CD4-positive, CD25-positive, alpha-beta regulatory T cell (primary cell): ENCODE measurements around the gene ZFHX3. TPM values are rescaled to one million over a fixed set of nuclear protein-coding genes. Genes with fewer than 3 reads are reported as not detected.

ENCODE experiments used
- ATAC-seq, 2 donors: fragments of 150-1000 bp; cut with Tn5 transposase; one replicate each; pipeline ENCODE4 v1.10.0; 2021; ENCODE audit warnings: low read depth in 2 of 2, moderate number of reproducible peaks in 2 of 2, moderate library complexity in 1 of 2
- DNase-seq, 3 donors: peaks; one replicate each; pipeline versions ENCODE4 v3.0.0 to v3.0.0-alpha.2; 2012 to 2022; ENCODE audit warnings: mixed read lengths in 1 of 3
- H3K27ac ChIP-seq: one replicate; pipeline ENCODE4 v1.7.0; 2013; ENCODE audit warnings: mild to moderate bottlenecking, low read length; ENCODE audit not compliant: insufficient read depth, poor library complexity, severe bottlenecking
- H3K27me3 ChIP-seq: one replicate; pipeline ENCODE4 v1.7.0; 2013; ENCODE audit warnings: low read length; ENCODE audit not compliant: control insufficient read depth, insufficient read depth
- H3K36me3 ChIP-seq: one replicate; pipeline ENCODE4 v1.7.0; 2013; ENCODE audit warnings: mild to moderate bottlenecking, low read length, moderate library complexity; ENCODE audit not compliant: control insufficient read depth, insufficient read depth
- H3K4me1 ChIP-seq: 2 replicates; pipeline ENCODE4 v1.7.0; 2013; ENCODE audit warnings: mild to moderate bottlenecking, low read length; ENCODE audit not compliant: insufficient read depth, control insufficient read depth, poor library complexity, severe bottlenecking
- H3K4me3 ChIP-seq: one replicate; pipeline ENCODE4 v1.7.0; 2013; ENCODE audit warnings: low read depth, mild to moderate bottlenecking, low read length, moderate library complexity
- H3K9me3 ChIP-seq, 2 experiments: 1 replicate in 1 of 2; 2 replicates in 1 of 2; pipeline ENCODE4 v1.7.0; 2013; ENCODE audit warnings: low read length in 2 of 2, mild to moderate bottlenecking in 1 of 2, moderate library complexity in 1 of 2; ENCODE audit not compliant: control insufficient read depth in 2 of 2
- H3K27ac Mint-ChIP-seq, 3 donors: one replicate each; pipeline ENCODE4 v1.8.0; 2020 to 2022; ENCODE audit warnings: mild to moderate bottlenecking in 3 of 3, mixed read lengths in 3 of 3, moderate library complexity in 2 of 3
- H3K27me3 Mint-ChIP-seq: one replicate; pipeline ENCODE4 v1.8.0; 2022; ENCODE audit warnings: mild to moderate bottlenecking, mixed read lengths
- H3K36me3 Mint-ChIP-seq: one replicate; pipeline ENCODE4 v1.8.0; 2020; ENCODE audit warnings: mixed read lengths
- H3K4me1 Mint-ChIP-seq, 4 donors: one replicate each; pipeline ENCODE4 v1.8.0; 2020 to 2022; ENCODE audit warnings: mixed read lengths in 4 of 4, mild to moderate bottlenecking in 1 of 4
- H3K4me3 Mint-ChIP-seq, 4 donors: one replicate each; pipeline ENCODE4 v1.8.0; 2020 to 2022; ENCODE audit warnings: mild to moderate bottlenecking in 4 of 4, mixed read lengths in 4 of 4, moderate library complexity in 3 of 4
- H3K9me3 Mint-ChIP-seq, 7 donors: one replicate each; pipeline ENCODE4 v1.8.0; 2020 to 2022; ENCODE audit warnings: mixed read lengths in 7 of 7, mild to moderate bottlenecking in 3 of 7, moderate library complexity in 2 of 7
- polyA plus RNA-seq, 4 donors: library from polyadenylated mRNA; unstranded; fragments of 300-500 nt; fragmentation: Illumina TruSeq; gene quantifications; one replicate each; pipeline ENCODE4 v1.2.3, GENCODE V29; 2021
- total RNA-seq: library from RNA; stranded (reverse); gene quantifications from one replicate; pipeline ENCODE4 v1.2.3, GENCODE V29; 2022

Gene ZFHX3
- total and polyA plus RNA-seq, 5 donors from 2014 or later = 0.01 to 0.94 (median 0.03) TPM; not detected in 1

DNA sequence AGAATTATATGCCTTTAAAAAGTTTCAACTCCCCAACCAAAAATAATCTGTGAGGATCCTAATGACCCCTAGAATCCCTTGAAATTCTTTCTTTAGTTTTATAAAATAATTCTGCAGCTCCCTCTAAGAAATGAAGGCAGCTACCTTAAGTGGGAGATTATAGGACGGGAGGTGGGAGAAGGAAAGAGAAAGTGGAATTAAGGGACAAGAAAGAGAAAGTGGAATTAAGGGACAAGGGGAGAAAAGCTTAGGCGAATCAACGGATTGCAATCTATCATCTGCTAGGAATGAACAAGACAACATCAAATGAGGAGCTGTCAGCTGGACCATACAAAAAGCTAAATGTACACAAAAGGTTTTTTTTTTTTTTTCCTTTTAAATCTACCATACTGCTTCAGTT, 262.0 kb downstream of the ZFHX3 start:
- H3K9me3 Mint-ChIP-seq = peaks cover 0 to 4% (median 0%) of the 10 kb centered on the region in 7 donors
- Histone ChIP-seq H3K9me3 (no peaks in the 10 kb centered on the region), H3K27me3 (peaks cover 4% of the 10 kb centered on the region), H3K4me1 (peaks cover 5% of the 10 kb centered on the region), H3K4me3 (no peak overlapping the region), H3K36me3 (no peaks in the 10 kb centered on the region), H3K27ac (no peak overlapping the region)
- H3K4me1 Mint-ChIP-seq = peaks cover 0 to 19% (median 4%) of the 10 kb centered on the region in 4 donors
- H3K4me3 Mint-ChIP-seq = peak overlapping the region in 1 of 4 donors; percentile 12
- H3K27me3 Mint-ChIP-seq = peaks cover 33% of the 10 kb centered on the region
- H3K36me3 Mint-ChIP-seq = peaks cover 5% of the 10 kb centered on the region
- DNase-seq (no peak), ATAC-seq (no peak)
- no peak overlapping the region for H3K27ac Mint-ChIP-seq

DNA sequence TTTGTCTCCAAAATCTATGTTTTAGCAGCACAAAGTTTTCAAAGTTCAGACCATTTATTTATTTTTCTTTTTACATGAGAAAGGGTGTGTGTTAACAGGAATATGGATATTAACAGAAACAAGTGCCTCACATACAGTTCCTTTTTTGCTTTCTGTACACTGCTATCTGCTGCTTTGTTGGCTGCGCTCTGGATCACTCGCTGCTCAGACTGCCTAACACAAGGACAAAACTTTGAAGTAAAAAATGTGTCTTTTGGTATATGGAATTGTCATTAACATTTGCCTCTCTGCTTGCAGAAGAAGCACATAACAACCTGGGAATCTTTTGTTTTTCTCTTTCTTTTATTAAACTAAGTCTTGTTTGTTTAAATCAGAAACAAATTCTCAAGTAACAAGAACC, 262.8 kb downstream of the ZFHX3 start:
- no peaks in the 10 kb centered on the region for H3K36me3 ChIP-seq
- ATAC-seq = no peak
- H3K27me3 ChIP-seq = peaks cover 4% of the 10 kb centered on the region
- no peak overlapping the region for H3K27ac Mint-ChIP-seq
- peaks cover 33% of the 10 kb centered on the region for H3K27me3 Mint-ChIP-seq
- no peak overlapping the region for H3K27ac ChIP-seq
- peak overlapping the region in 1 of 4 donors; percentile 12 for H3K4me3 Mint-ChIP-seq
- DNase-seq = no peak
- peaks cover 0 to 4% (median 0%) of the 10 kb centered on the region in 7 donors for H3K9me3 Mint-ChIP-seq
- peaks cover 0 to 19% (median 4%) of the 10 kb centered on the region in 4 donors for H3K4me1 Mint-ChIP-seq
- H3K4me3 ChIP-seq = no peak overlapping the region
- H3K9me3 ChIP-seq = no peaks in the 10 kb centered on the region
- H3K4me1 ChIP-seq = peaks cover 5% of the 10 kb centered on the region
- peaks cover 5% of the 10 kb centered on the region for H3K36me3 Mint-ChIP-seq

DNA sequence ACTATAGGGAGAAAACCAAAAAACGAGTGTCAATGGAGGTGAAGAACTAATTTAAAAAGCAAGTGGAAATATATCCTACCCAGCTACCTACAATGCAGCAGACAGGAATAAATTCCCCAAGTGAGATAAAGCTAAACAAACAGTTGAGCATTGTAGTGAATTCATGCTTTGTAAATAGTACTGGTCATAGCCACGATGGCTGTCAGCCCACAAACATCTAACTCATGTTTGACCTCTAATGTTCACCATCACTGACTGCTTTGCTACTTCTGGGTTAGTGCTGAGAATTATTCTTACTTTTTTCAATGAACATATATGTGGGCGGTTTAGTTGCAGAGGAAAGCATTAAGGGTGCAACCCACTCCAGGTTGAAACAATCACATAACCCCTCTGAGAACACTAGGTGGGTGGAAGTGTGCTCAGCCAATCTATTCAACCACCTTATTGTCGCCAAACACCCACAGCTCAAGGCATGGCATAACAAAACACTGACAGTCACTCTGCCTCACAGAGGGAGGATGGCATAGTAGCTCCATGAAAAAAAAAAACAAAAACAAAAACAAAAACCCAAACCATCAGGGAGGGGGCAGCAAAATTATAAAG, 264.1 kb downstream of the ZFHX3 start:
- Histone ChIP-seq H3K9me3 (no peaks in the 10 kb centered on the region), H3K27me3 (peaks cover 4% of the 10 kb centered on the region), H3K27ac (no peak overlapping the region), H3K36me3 (no peaks in the 10 kb centered on the region), H3K4me3 (no peak overlapping the region), H3K4me1 (peaks cover 5% of the 10 kb centered on the region)
- Mint-ChIP-seq H3K9me3 (peaks cover 0 to 4% (median 0%) of the 10 kb centered on the region in 7 donors), H3K4me3 (peak overlapping the region in 1 of 4 donors; percentile 12), H3K36me3 (peaks cover 5% of the 10 kb centered on the region), H3K27me3 (peaks cover 28% of the 10 kb centered on the region), H3K27ac (no peak overlapping the region), H3K4me1 (peaks cover 0 to 18% (median 4%) of the 10 kb centered on the region in 4 donors)
- no peak for DNase-seq
- ATAC-seq = no peak

DNA sequence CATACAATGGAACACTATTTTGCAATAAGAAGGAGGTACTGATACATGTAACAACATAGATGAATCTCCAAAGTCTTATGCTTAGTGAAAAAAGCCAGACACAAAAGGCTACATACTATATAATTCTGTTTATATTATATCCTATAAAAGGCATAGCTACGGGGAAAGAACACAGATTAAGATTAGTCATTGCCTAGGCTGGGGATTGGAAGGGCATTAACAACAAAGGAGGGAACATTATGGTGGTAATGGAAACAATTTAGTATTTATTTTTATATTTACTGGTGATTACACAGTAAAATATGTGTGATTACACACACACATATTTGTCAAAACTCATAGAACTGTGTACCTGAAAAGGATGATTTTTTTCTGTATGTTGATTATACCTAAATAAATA, 278.1 kb downstream of the ZFHX3 start:
- no peak overlapping the region for H3K27ac Mint-ChIP-seq
- Histone ChIP-seq H3K4me3 (no peak overlapping the region), H3K27ac (no peak overlapping the region), H3K4me1 (no peaks in the 10 kb centered on the region), H3K36me3 (no peaks in the 10 kb centered on the region), H3K9me3 (no peaks in the 10 kb centered on the region), H3K27me3 (no peaks in the 10 kb centered on the region)
- DNase-seq (no peak), ATAC-seq (no peak)
- H3K4me1 Mint-ChIP-seq = peaks cover 0 to 3% (median 1%) of the 10 kb centered on the region in 4 donors
- no peaks in the 10 kb centered on the region for H3K27me3 Mint-ChIP-seq
- H3K9me3 Mint-ChIP-seq = peaks cover 0 to 8% (median 2%) of the 10 kb centered on the region in 7 donors
- H3K4me3 Mint-ChIP-seq = no peak overlapping the region
- no peaks in the 10 kb centered on the region for H3K36me3 Mint-ChIP-seq

DNA sequence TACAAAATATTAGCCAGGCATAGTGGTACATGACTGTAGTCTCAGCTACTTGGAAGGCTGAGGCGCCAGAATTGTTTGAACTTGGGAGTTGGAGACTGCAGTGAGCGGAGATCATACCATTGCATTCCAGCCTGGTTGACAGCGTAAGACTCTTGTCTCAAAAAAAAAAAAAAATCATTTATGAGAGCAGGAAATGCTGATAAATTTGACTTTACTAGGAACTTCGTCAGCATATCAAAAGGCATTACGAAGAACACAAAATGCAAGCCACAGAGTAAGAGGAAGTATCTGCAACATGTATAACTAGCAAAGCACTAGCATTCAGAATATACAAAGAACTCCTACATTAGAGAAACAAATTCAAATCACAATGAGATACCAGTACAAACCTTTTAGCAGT, 279.3 kb downstream of the ZFHX3 start:
- DNase-seq (peak in 1 of 3 donors; percentile 26), ATAC-seq (no peak)
- Histone ChIP-seq H3K27me3 (no peaks in the 10 kb centered on the region), H3K9me3 (no peaks in the 10 kb centered on the region), H3K4me1 (no peaks in the 10 kb centered on the region), H3K27ac (no peak overlapping the region), H3K36me3 (no peaks in the 10 kb centered on the region), H3K4me3 (no peak overlapping the region)
- Mint-ChIP-seq H3K27me3 (no peaks in the 10 kb centered on the region), H3K27ac (no peak overlapping the region), H3K4me3 (no peak overlapping the region), H3K4me1 (peaks cover 0 to 3% (median 1%) of the 10 kb centered on the region in 4 donors), H3K9me3 (peaks cover 0 to 8% (median 2%) of the 10 kb centered on the region in 7 donors), H3K36me3 (no peaks in the 10 kb centered on the region)

DNA sequence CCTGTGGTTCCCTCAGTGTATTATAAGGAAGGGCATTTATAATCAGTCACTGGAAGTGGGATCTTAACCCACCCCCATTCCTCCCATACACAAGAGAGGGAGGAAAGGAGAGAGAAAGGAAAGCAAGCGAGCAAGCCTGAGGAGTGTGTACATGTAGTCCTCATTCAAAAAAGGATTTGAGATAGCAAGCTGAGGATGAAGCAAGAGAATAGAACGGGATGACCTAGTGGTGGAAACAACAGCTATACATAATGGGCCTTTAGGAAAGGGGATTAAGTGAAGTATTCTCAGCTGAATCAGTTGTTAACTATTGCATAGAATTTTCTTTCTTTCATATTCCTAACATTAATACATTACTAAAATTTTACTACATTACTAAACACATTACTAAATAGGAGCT, 281.4 kb downstream of the ZFHX3 start:
- Histone ChIP-seq H3K4me1 (no peaks in the 10 kb centered on the region), H3K9me3 (no peaks in the 10 kb centered on the region), H3K4me3 (no peak overlapping the region), H3K27ac (no peak overlapping the region), H3K36me3 (no peaks in the 10 kb centered on the region), H3K27me3 (no peaks in the 10 kb centered on the region)
- Mint-ChIP-seq H3K9me3 (peaks cover 0 to 8% (median 2%) of the 10 kb centered on the region in 7 donors), H3K27me3 (no peaks in the 10 kb centered on the region), H3K36me3 (no peaks in the 10 kb centered on the region), H3K27ac (no peak overlapping the region), H3K4me1 (peaks cover 0 to 3% (median 1%) of the 10 kb centered on the region in 4 donors), H3K4me3 (no peak overlapping the region)
- ATAC-seq (no peak), DNase-seq (no peak)

DNA sequence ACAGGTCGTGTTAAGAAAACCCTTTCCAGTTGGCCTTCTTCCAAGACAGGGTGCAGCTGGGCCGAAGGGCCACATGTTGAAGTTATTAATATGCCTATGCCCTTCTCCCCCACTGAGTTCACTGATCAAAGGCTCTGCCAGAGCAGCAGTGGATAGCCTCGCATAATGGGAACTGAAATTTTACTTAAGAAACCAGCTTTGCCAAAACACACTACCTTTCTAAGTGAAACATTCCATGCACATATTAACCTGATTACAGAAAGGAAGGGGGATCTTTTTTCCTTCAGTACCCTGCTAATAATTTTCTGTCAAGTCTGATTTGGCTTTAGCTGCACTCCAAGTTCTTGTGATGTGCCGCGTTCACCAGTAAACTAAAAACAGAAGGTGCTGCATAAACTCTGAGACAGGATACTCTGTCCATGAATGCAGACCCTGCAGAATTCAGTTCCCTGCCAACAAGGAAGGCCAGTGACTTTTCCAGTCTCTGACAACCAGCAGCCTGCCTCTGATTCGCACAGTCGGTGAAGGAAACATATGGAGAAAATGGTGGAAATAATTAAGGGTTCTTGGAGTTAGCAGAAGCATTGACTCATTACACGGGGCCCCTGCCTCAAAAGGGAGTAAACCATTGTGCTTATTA, 283.8 kb downstream of the ZFHX3 start:
- Histone ChIP-seq H3K9me3 (no peaks in the 10 kb centered on the region), H3K4me1 (no peaks in the 10 kb centered on the region), H3K4me3 (no peak overlapping the region), H3K36me3 (no peaks in the 10 kb centered on the region), H3K27ac (no peak overlapping the region), H3K27me3 (no peaks in the 10 kb centered on the region)
- no peaks in the 10 kb centered on the region for H3K36me3 Mint-ChIP-seq
- no peak overlapping the region for H3K27ac Mint-ChIP-seq
- no peak overlapping the region for H3K4me3 Mint-ChIP-seq
- H3K9me3 Mint-ChIP-seq = peaks cover 0 to 4% (median 3%) of the 10 kb centered on the region in 7 donors
- DNase-seq = no peak
- no peaks in the 10 kb centered on the region for H3K27me3 Mint-ChIP-seq
- ATAC-seq = no peak
- peaks cover 0 to 3% (median under 1%) of the 10 kb centered on the region in 4 donors for H3K4me1 Mint-ChIP-seq

DNA sequence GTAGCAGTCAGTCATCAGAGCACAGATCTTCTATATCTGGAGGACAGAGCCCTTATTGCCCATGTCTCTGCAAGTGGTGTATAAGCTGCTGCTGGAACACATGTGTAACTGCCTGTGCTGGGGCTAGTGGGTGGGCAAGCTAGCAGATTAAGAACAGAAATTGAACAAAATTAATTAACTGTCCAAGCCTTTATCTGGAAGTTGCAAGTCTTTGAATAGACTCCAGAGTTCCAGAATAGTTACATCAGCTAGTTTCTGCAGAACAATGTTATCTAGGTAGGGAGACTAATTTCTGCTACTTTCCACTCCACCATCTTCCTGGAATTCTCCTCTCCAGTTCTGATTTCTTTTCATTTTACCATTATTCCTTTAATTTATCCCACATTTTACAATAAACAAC, 287.3 kb downstream of the ZFHX3 start:
- Histone ChIP-seq H3K36me3 (no peaks in the 10 kb centered on the region), H3K4me1 (no peaks in the 10 kb centered on the region), H3K27me3 (no peaks in the 10 kb centered on the region), H3K9me3 (no peaks in the 10 kb centered on the region), H3K4me3 (no peak overlapping the region), H3K27ac (no peak overlapping the region)
- DNase-seq (no peak), ATAC-seq (no peak)
- no peaks in the 10 kb centered on the region for H3K4me1 Mint-ChIP-seq
- H3K36me3 Mint-ChIP-seq = peaks cover 4% of the 10 kb centered on the region
- H3K27me3 Mint-ChIP-seq = peaks cover 5% of the 10 kb centered on the region
- peaks cover 2 to 15% (median 5%) of the 10 kb centered on the region in 7 donors for H3K9me3 Mint-ChIP-seq
- H3K4me3 Mint-ChIP-seq = no peak overlapping the region
- no peak overlapping the region for H3K27ac Mint-ChIP-seq
